Osteocyte (in vitro differentiated cells): ENCODE data around the gene ACMSD. TPM values are rescaled to one million over a fixed set of nuclear protein-coding genes. Genes with fewer than 3 reads are reported as not detected.

Experiments used
- DNase-seq: peaks from one replicate; pipeline ENCODE4 v3.0.0; 2021; ENCODE audit warnings: mixed read lengths; ENCODE audit not compliant: unreplicated experiment; ENCODE audit errors: extremely low spot score
- H3K27ac Mint-ChIP-seq: one replicate; pipeline ENCODE4 v1.8.0; 2021; ENCODE audit warnings: mild to moderate bottlenecking, mixed read lengths; ENCODE audit not compliant: unreplicated experiment
- H3K27me3 Mint-ChIP-seq: one replicate; pipeline ENCODE4 v1.8.0; 2021; ENCODE audit warnings: mixed read lengths; ENCODE audit not compliant: unreplicated experiment
- H3K36me3 Mint-ChIP-seq: one replicate; pipeline ENCODE4 v1.8.0; 2021; ENCODE audit warnings: mixed read lengths; ENCODE audit not compliant: unreplicated experiment
- H3K4me1 Mint-ChIP-seq: one replicate; pipeline ENCODE4 v1.8.0; 2021; ENCODE audit warnings: mixed read lengths; ENCODE audit not compliant: unreplicated experiment
- H3K4me3 Mint-ChIP-seq: one replicate; pipeline ENCODE4 v1.8.0; 2021; ENCODE audit warnings: mild to moderate bottlenecking, moderate library complexity, mixed read lengths; ENCODE audit not compliant: unreplicated experiment
- H3K9me3 Mint-ChIP-seq: one replicate; pipeline ENCODE4 v1.8.0; 2021; ENCODE audit warnings: mixed read lengths; ENCODE audit not compliant: unreplicated experiment
- CTCF ChIP-seq: fragments of 200-600 bp; sonication (generic); IDR thresholded peaks from 2 replicates; pipeline ENCODE4 v1.5.0; 2021; ENCODE audit warnings: antibody characterized with exemption, mild to moderate bottlenecking, moderate library complexity
- total RNA-seq: library from RNA; stranded (reverse); gene quantifications from 2 replicates; pipeline ENCODE4 v1.2.1, GENCODE V29; 2021

The ACMSD gene
- total RNA-seq, 1 donor from 2014 or later: not detected

- no peaks in the 10 kb centered on the region for H3K36me3 Mint-ChIP-seq
- H3K4me1 Mint-ChIP-seq: no peaks in the 10 kb centered on the region
- no peak for TF ChIP-seq CTCF
- H3K9me3 Mint-ChIP-seq: no peaks in the 10 kb centered on the region
- H3K27ac Mint-ChIP-seq: no peak overlapping the region
- no peaks in the 10 kb centered on the region for H3K27me3 Mint-ChIP-seq
- DNase-seq: no peak
- H3K4me3 Mint-ChIP-seq: no peak overlapping the region
Measured at GRCh38 chr2:134861173-134861572, 22.8 kb downstream of the ACMSD start.

GRCh38 chr2:134862069-134862468, 23.7 kb downstream of the ACMSD start:
- Mint-ChIP-seq H3K4me3 (no peak overlapping the region), H3K27me3 (no peaks in the 10 kb centered on the region), H3K9me3 (no peaks in the 10 kb centered on the region), H3K27ac (no peak overlapping the region), H3K36me3 (no peaks in the 10 kb centered on the region), H3K4me1 (peaks cover 2% of the 10 kb centered on the region)
- TF ChIP-seq CTCF: no peak
- DNase-seq: no peak

- H3K4me1 Mint-ChIP-seq: peaks cover 2% of the 10 kb centered on the region
Measured at GRCh38 chr2:134862674-134863073, 24.3 kb downstream of the ACMSD start.

GRCh38 chr2:134863446-134863845, 25.0 kb downstream of the ACMSD start:
- Mint-ChIP-seq H3K9me3 (no peaks in the 10 kb centered on the region), H3K36me3 (no peaks in the 10 kb centered on the region), H3K4me1 (peaks cover 2% of the 10 kb centered on the region), H3K27me3 (no peaks in the 10 kb centered on the region), H3K27ac (no peak overlapping the region), H3K4me3 (no peak overlapping the region)
- DNase-seq: no peak
- TF ChIP-seq CTCF: no peak

More at GRCh38 chr2:134862674-134863073, 24.3 kb downstream of the ACMSD start:
- no peak overlapping the region for H3K27ac Mint-ChIP-seq
- no peaks in the 10 kb centered on the region for H3K27me3 Mint-ChIP-seq
- TF ChIP-seq CTCF: no peak
- no peaks in the 10 kb centered on the region for H3K9me3 Mint-ChIP-seq
- no peak overlapping the region for H3K4me3 Mint-ChIP-seq
- no peaks in the 10 kb centered on the region for H3K36me3 Mint-ChIP-seq
- DNase-seq: no peak

GRCh38 chr2:134865067-134865787, 26.8 kb downstream of the ACMSD start:
- Mint-ChIP-seq H3K4me3 (no peak overlapping the region), H3K9me3 (no peaks in the 10 kb centered on the region), H3K27me3 (no peaks in the 10 kb centered on the region), H3K36me3 (no peaks in the 10 kb centered on the region), H3K4me1 (peaks cover 2% of the 10 kb centered on the region), H3K27ac (no peak overlapping the region)
- DNase-seq: no peak
- TF ChIP-seq CTCF: no peak
